Loucy (cell line): ENCODE data around the gene SLC39A9.

Experiments used
- H2AFZ ChIP-seq: fragments of 200-600 bp; sonication (generic); 2 replicates; pipeline ENCODE4 v1.6.0; 2016; ENCODE audit warnings: antibody characterized with exemption, mild to moderate bottlenecking, low read length, moderate library complexity
- H3F3A ChIP-seq: fragments of 200-600 bp; 2 replicates; pipeline ENCODE4 v1.6.0; 2016; ENCODE audit warnings: antibody characterized with exemption, low read depth, mild to moderate bottlenecking
- H3K27me3 ChIP-seq: fragments of 200-600 bp; sonication (generic); 2 replicates; pipeline ENCODE4 v1.6.1; 2014; ENCODE audit warnings: low read length, mild to moderate bottlenecking; ENCODE audit not compliant: insufficient read depth, poor library complexity, severe bottlenecking
- H3K36me3 ChIP-seq: fragments of 200-600 bp; sonication (generic); 2 replicates; pipeline ENCODE4 v1.6.1; 2016; ENCODE audit warnings: low read length; ENCODE audit not compliant: insufficient read depth
- H3K4me1 ChIP-seq: fragments of 200-600 bp; sonication (generic); 2 replicates; pipeline ENCODE4 v1.5.1; 2014; ENCODE audit warnings: low read length, mild to moderate bottlenecking; ENCODE audit not compliant: insufficient read depth, poor library complexity, severe bottlenecking
- H3K4me2 ChIP-seq: fragments of 200-600 bp; sonication (generic); 2 replicates; pipeline ENCODE4 v1.6.0; 2014; ENCODE audit warnings: antibody characterized with exemption, low read length, low read depth, mild to moderate bottlenecking; ENCODE audit not compliant: poor library complexity, severe bottlenecking
- H3K4me3 ChIP-seq: fragments of 200-600 bp; sonication (generic); 2 replicates; pipeline ENCODE4 v1.5.1; 2014; ENCODE audit warnings: low read length, mild to moderate bottlenecking, mixed read lengths; ENCODE audit not compliant: poor library complexity, severe bottlenecking
- H3K79me2 ChIP-seq: fragments of 200-600 bp; sonication (generic); 2 replicates; pipeline ENCODE4 v1.6.1; 2014; ENCODE audit warnings: low read length; ENCODE audit not compliant: insufficient read depth
- H3K9ac ChIP-seq: fragments of 200-600 bp; sonication (generic); 2 replicates; pipeline ENCODE4 v1.6.0; 2014; ENCODE audit warnings: mild to moderate bottlenecking, low read depth, low read length, moderate library complexity; ENCODE audit not compliant: poor library complexity, severe bottlenecking
- H3K9me2 ChIP-seq: fragments of 200-600 bp; sonication (generic); replicated peaks from 2 replicates; pipeline ENCODE4 v1.6.1; 2016; ENCODE audit warnings: low read depth, low read length, mixed read lengths
- H3K9me3 ChIP-seq: fragments of 200-600 bp; sonication (generic); 2 replicates; pipeline ENCODE4 v1.6.1; 2014; ENCODE audit warnings: mild to moderate bottlenecking, antibody characterized with exemption, low read length, low read depth; ENCODE audit not compliant: insufficient read depth
- H4K20me1 ChIP-seq: fragments of 200-600 bp; sonication (generic); 2 replicates; pipeline ENCODE4 v1.6.0; 2014; ENCODE audit warnings: antibody characterized with exemption, low read length, mild to moderate bottlenecking; ENCODE audit not compliant: insufficient read depth, poor library complexity, severe bottlenecking
- CTCF ChIP-seq: fragments of 200-600 bp; sonication (generic); conservative IDR thresholded peaks from 2 replicates; pipeline ENCODE4 v1.5.1; 2014; ENCODE audit warnings: mild to moderate bottlenecking, antibody characterized with exemption, low read length
- EZH2phosphoT487 ChIP-seq: fragments of 200-600 bp; IDR thresholded peaks from 2 replicates; pipeline ENCODE4 v1.6.1; 2018; ENCODE audit warnings: antibody characterized with exemption, mild to moderate bottlenecking, moderate library complexity, borderline replicate concordance

SLC39A9 gene

GRCh38 chr14:69366761-69367160 lies 31.7 kb upstream of the SLC39A9 start:
- H3K9me2 ChIP-seq = no peaks in the 10 kb centered on the region
- H3F3A ChIP-seq = no peaks in the 10 kb centered on the region
- H3K4me3 ChIP-seq = no peak overlapping the region
- no peaks in the 10 kb centered on the region for H4K20me1 ChIP-seq
- H3K36me3 ChIP-seq = no peaks in the 10 kb centered on the region
- H2AFZ ChIP-seq = no peak overlapping the region
- H3K9me3 ChIP-seq = no peaks in the 10 kb centered on the region
- H3K27me3 ChIP-seq = no peaks in the 10 kb centered on the region
- H3K9ac ChIP-seq = no peak overlapping the region
- TF ChIP-seq CTCF = no peak
- TF ChIP-seq EZH2phosphoT487 = no peak
- H3K4me2 ChIP-seq = no peak overlapping the region
- H3K4me1 ChIP-seq = no peaks in the 10 kb centered on the region
- H3K79me2 ChIP-seq = no peaks in the 10 kb centered on the region

GRCh38 chr14:69368381-69368780 lies 30.1 kb upstream of the SLC39A9 start:
- Histone ChIP-seq H3K4me3 (no peak overlapping the region), H2AFZ (no peak overlapping the region), H3K4me2 (no peak overlapping the region), H4K20me1 (no peaks in the 10 kb centered on the region), H3K36me3 (no peaks in the 10 kb centered on the region), H3K9me2 (no peaks in the 10 kb centered on the region), H3K9ac (no peak overlapping the region), H3K27me3 (no peaks in the 10 kb centered on the region), H3K9me3 (no peaks in the 10 kb centered on the region), H3K79me2 (no peaks in the 10 kb centered on the region), H3K4me1 (no peaks in the 10 kb centered on the region), H3F3A (no peaks in the 10 kb centered on the region)
- TF ChIP-seq EZH2phosphoT487 (no peak), CTCF (no peak)

- H3K36me3 ChIP-seq = peaks cover 10% of the 10 kb centered on the region; the same call in 1 of the 2 replicates
- H3K9me3 ChIP-seq = no peaks in the 10 kb centered on the region
- H3K9me2 ChIP-seq = no peaks in the 10 kb centered on the region
- H3K4me3 ChIP-seq = no peak overlapping the region
- no peaks in the 10 kb centered on the region for H3K4me1 ChIP-seq
- no peaks in the 10 kb centered on the region for H4K20me1 ChIP-seq
- no peaks in the 10 kb centered on the region for H3K79me2 ChIP-seq
- H2AFZ ChIP-seq = no peak overlapping the region
- no peaks in the 10 kb centered on the region for H3K27me3 ChIP-seq
- H3F3A ChIP-seq = no peaks in the 10 kb centered on the region
- no peak overlapping the region for H3K9ac ChIP-seq
- TF ChIP-seq CTCF (no peak), EZH2phosphoT487 (no peak)
- H3K4me2 ChIP-seq = no peak overlapping the region
Measured at GRCh38 chr14:69370061-69370460, 28.4 kb upstream of the SLC39A9 start.
